Type B pancreatic cell (in vitro differentiated cells): ENCODE measurements around the gene NET1. TPM values are rescaled to one million over a fixed set of nuclear protein-coding genes. Genes with fewer than 3 reads are reported as not detected.

Source experiments
- DNase-seq: peaks from one replicate; pipeline ENCODE4 v3.0.0; 2021; ENCODE audit warnings: mixed read lengths; ENCODE audit not compliant: unreplicated experiment; ENCODE audit errors: extremely low spot score
- H3K27ac Mint-ChIP-seq: 2 replicates; pipeline ENCODE4 v1.8.0; 2021; ENCODE audit warnings: mild to moderate bottlenecking, mixed read lengths
- H3K27me3 Mint-ChIP-seq: 2 replicates; pipeline ENCODE4 v1.8.0; 2021; ENCODE audit warnings: mixed read lengths
- H3K36me3 Mint-ChIP-seq: 2 replicates; pipeline ENCODE4 v1.8.0; 2021; ENCODE audit warnings: mixed read lengths
- H3K4me1 Mint-ChIP-seq: one replicate; pipeline ENCODE4 v1.8.0; 2021; ENCODE audit warnings: mixed read lengths; ENCODE audit not compliant: unreplicated experiment
- H3K4me3 Mint-ChIP-seq: 2 replicates; pipeline ENCODE4 v1.8.0; 2021; ENCODE audit warnings: mild to moderate bottlenecking, mixed read lengths
- H3K9me3 Mint-ChIP-seq: 2 replicates; pipeline ENCODE4 v1.8.0; 2021; ENCODE audit warnings: mixed read lengths
- CTCF ChIP-seq: fragments of 200-600 bp; sonication (generic); conservative IDR thresholded peaks from 2 replicates; pipeline ENCODE4 v1.5.0; 2021; ENCODE audit warnings: antibody characterized with exemption, mild to moderate bottlenecking
- total RNA-seq: library from RNA; stranded (reverse); gene quantifications from 2 replicates; pipeline ENCODE4 v1.2.1, GENCODE V29; 2021; ENCODE audit warnings: low replicate concordance

The NET1 gene
- total RNA-seq, 1 donor from 2014 or later = 105 TPM

- no peaks in the 10 kb centered on the region for H3K36me3 Mint-ChIP-seq
- H3K4me3 Mint-ChIP-seq = no peak overlapping the region
- H3K27ac Mint-ChIP-seq = no peak overlapping the region
- no peak for TF ChIP-seq CTCF
- H3K9me3 Mint-ChIP-seq = no peaks in the 10 kb centered on the region
- DNase-seq = no peak
- H3K4me1 Mint-ChIP-seq = peaks cover 4% of the 10 kb centered on the region
- H3K27me3 Mint-ChIP-seq = no peaks in the 10 kb centered on the region
Measured at GRCh38 chr10:5486853-5487235, 74.5 kb downstream of the NET1 start.

GRCh38 chr10:5488272-5489161 is 76.2 kb downstream of the NET1 start:
- H3K27ac Mint-ChIP-seq = no peak overlapping the region
- TF ChIP-seq CTCF = no peak
- H3K4me3 Mint-ChIP-seq = no peak overlapping the region
- peaks cover 6% of the 10 kb centered on the region for H3K4me1 Mint-ChIP-seq
- H3K9me3 Mint-ChIP-seq = no peaks in the 10 kb centered on the region
- no peak for DNase-seq
- H3K36me3 Mint-ChIP-seq = no peaks in the 10 kb centered on the region
- H3K27me3 Mint-ChIP-seq = no peaks in the 10 kb centered on the region

GRCh38 chr10:5490032-5490431 is 77.7 kb downstream of the NET1 start:
- Mint-ChIP-seq H3K4me1 (peaks cover 12% of the 10 kb centered on the region), H3K9me3 (no peaks in the 10 kb centered on the region), H3K4me3 (no peak overlapping the region), H3K36me3 (no peaks in the 10 kb centered on the region), H3K27ac (no peak overlapping the region), H3K27me3 (no peaks in the 10 kb centered on the region)
- no peak for DNase-seq
- no peak for TF ChIP-seq CTCF

GRCh38 chr10:5490698-5491464 is 78.5 kb downstream of the NET1 start:
- Mint-ChIP-seq H3K9me3 (no peaks in the 10 kb centered on the region), H3K27ac (no peak overlapping the region), H3K4me3 (no peak overlapping the region), H3K4me1 (peaks cover 16% of the 10 kb centered on the region), H3K27me3 (no peaks in the 10 kb centered on the region), H3K36me3 (no peaks in the 10 kb centered on the region)
- no peak for DNase-seq
- TF ChIP-seq CTCF = no peak

GRCh38 chr10:5491477-5491876 is 79.1 kb downstream of the NET1 start:
- TF ChIP-seq CTCF = no peak
- no peak for DNase-seq
- no peak overlapping the region for H3K4me3 Mint-ChIP-seq
- H3K27ac Mint-ChIP-seq = no peak overlapping the region
- peaks cover 19% of the 10 kb centered on the region for H3K4me1 Mint-ChIP-seq
- H3K27me3 Mint-ChIP-seq = no peaks in the 10 kb centered on the region
- no peaks in the 10 kb centered on the region for H3K9me3 Mint-ChIP-seq
- no peaks in the 10 kb centered on the region for H3K36me3 Mint-ChIP-seq
